Measurements from ENCODE around the gene LAMA2.

LAMA2 gene

GRCh38 chr6:128966934-128967333 lies 84.0 kb downstream of the LAMA2 start:
- no peak for TF ChIP-seq CTCF (IDR thresholded peaks at IDR 0.05; ENCODE audit: insufficient read depth, missing control alignments)

GRCh38 chr6:128979071-128979470 lies 96.1 kb downstream of the LAMA2 start:
- FAIRE-seq (no peak), DNase-seq (ENCODE audit: insufficient read length, low spot score) (no peak)
- TF ChIP-seq CTCF (IDR thresholded peaks at IDR 0.05; ENCODE audit: insufficient read depth, missing control alignments), result no peak

More at GRCh38 chr6:128966934-128967333, 84.0 kb downstream of the LAMA2 start:
- no peak for DNase-seq (ENCODE audit: insufficient read length, low spot score)
- FAIRE-seq, result no peak

- DNase-seq (ENCODE audit: insufficient read length, low spot score) (no peak), FAIRE-seq (no peak)
- no peak for TF ChIP-seq CTCF (IDR thresholded peaks at IDR 0.05; ENCODE audit: insufficient read depth, missing control alignments)
Observed at GRCh38 chr6:128981716-128982115, 98.8 kb downstream of the LAMA2 start.

GRCh38 chr6:128990360-128990759 lies 107.4 kb downstream of the LAMA2 start:
- FAIRE-seq (no peak), DNase-seq (ENCODE audit: insufficient read length, low spot score) (no peak)
- no peak for TF ChIP-seq CTCF (IDR thresholded peaks at IDR 0.05; ENCODE audit: insufficient read depth, missing control alignments)

GRCh38 chr6:128990915-128991314 lies 108.0 kb downstream of the LAMA2 start:
- DNase-seq (ENCODE audit: insufficient read length, low spot score) (no peak), FAIRE-seq (no peak)
- TF ChIP-seq CTCF (IDR thresholded peaks at IDR 0.05; ENCODE audit: insufficient read depth, missing control alignments), result no peak

GRCh38 chr6:128993166-128993565 lies 110.2 kb downstream of the LAMA2 start:
- no peak for TF ChIP-seq CTCF (IDR thresholded peaks at IDR 0.05; ENCODE audit: insufficient read depth, missing control alignments)
- no peak for FAIRE-seq
- no peak for DNase-seq (ENCODE audit: insufficient read length, low spot score)

- DNase-seq (ENCODE audit: insufficient read length, low spot score) (no peak), FAIRE-seq (no peak)
- TF ChIP-seq CTCF (IDR thresholded peaks at IDR 0.05; ENCODE audit: insufficient read depth, missing control alignments), result no peak
Observed at GRCh38 chr6:128997880-128998279, 114.9 kb downstream of the LAMA2 start.
